H9 (cell line): ENCODE measurements around the gene OLA1. TPM values are rescaled to one million over a fixed set of nuclear protein-coding genes. Genes with fewer than 3 reads are reported as not detected.

Experiments
- DNase-seq: peaks from one replicate; pipeline ENCODE4 v3.0.0-alpha.2; 2017
- H2AFZ ChIP-seq: one replicate; pipeline ENCODE4 v1.6.1; 2013; ENCODE audit warnings: mild to moderate bottlenecking, low read length, control low read depth, moderate library complexity
- H2AK5ac ChIP-seq: 2 replicates; pipeline ENCODE4 v1.6.1; 2013; ENCODE audit warnings: low read length, control low read depth, mixed read lengths; ENCODE audit not compliant: insufficient read length
- H2BK120ac ChIP-seq: one replicate; pipeline ENCODE4 v1.6.1; 2013; ENCODE audit warnings: low read depth, mild to moderate bottlenecking, low read length, control low read depth, inconsistent platforms; ENCODE audit not compliant: poor library complexity, severe bottlenecking
- H2BK12ac ChIP-seq: 2 replicates; pipeline ENCODE4 v1.6.1; 2013; ENCODE audit warnings: low read length, control low read depth, mixed read lengths, low read depth; ENCODE audit not compliant: insufficient read length
- H2BK15ac ChIP-seq: 2 replicates; pipeline ENCODE4 v1.6.1; 2013; ENCODE audit warnings: low read depth, low read length, control low read depth
- H2BK20ac ChIP-seq: one replicate; pipeline ENCODE4 v1.6.1; 2013; ENCODE audit warnings: low read depth, mild to moderate bottlenecking, low read length, control low read depth, inconsistent platforms; ENCODE audit not compliant: poor library complexity, severe bottlenecking
- H2BK5ac ChIP-seq: 2 replicates; pipeline ENCODE4 v1.6.1; 2013; ENCODE audit warnings: low read length, control low read depth, mixed read lengths; ENCODE audit not compliant: insufficient read length
- H3K14ac ChIP-seq: 2 replicates; pipeline ENCODE4 v1.6.1; 2013; ENCODE audit warnings: low read length, control low read depth; ENCODE audit not compliant: insufficient read depth
- H3K18ac ChIP-seq: 2 replicates; pipeline ENCODE4 v1.6.1; 2013; ENCODE audit warnings: low read depth, mild to moderate bottlenecking, mixed read lengths, low read length, control low read depth; ENCODE audit not compliant: insufficient read length
- H3K23ac ChIP-seq: 2 replicates; pipeline ENCODE4 v1.6.1; 2013; ENCODE audit warnings: low read length, control low read depth, mixed read lengths, low read depth; ENCODE audit not compliant: insufficient read length
- H3K23me2 ChIP-seq: 2 replicates; pipeline ENCODE4 v1.6.1; 2013; ENCODE audit warnings: low read depth, mild to moderate bottlenecking, mixed read lengths, low read length, control low read depth; ENCODE audit not compliant: insufficient read length, poor library complexity, severe bottlenecking
- H3K27ac ChIP-seq: 2 replicates; pipeline ENCODE4 v1.5.1; 2013; ENCODE audit warnings: low read length, control low read depth, mixed read lengths, low read depth; ENCODE audit not compliant: insufficient read length
- H3K27me3 ChIP-seq: 2 replicates; pipeline ENCODE4 v1.6.1; 2013; ENCODE audit warnings: low read length, control low read depth, inconsistent platforms; ENCODE audit not compliant: insufficient read depth
- H3K4ac ChIP-seq: 2 replicates; pipeline ENCODE4 v1.6.1; 2013; ENCODE audit warnings: low read depth, mild to moderate bottlenecking, control low read depth, inconsistent platforms, low read length, moderate library complexity
- H3K4me1 ChIP-seq: 2 replicates; pipeline ENCODE4 v1.6.1; 2013; ENCODE audit warnings: low read length, control low read depth, inconsistent platforms; ENCODE audit not compliant: insufficient read depth
- H3K4me2 ChIP-seq: 2 replicates; pipeline ENCODE4 v1.6.1; 2013; ENCODE audit warnings: low read length, control low read depth, mixed read lengths; ENCODE audit not compliant: insufficient read length, insufficient read depth
- H3K56ac ChIP-seq: 2 replicates; pipeline ENCODE4 v1.6.1; 2013; ENCODE audit warnings: low read depth, mild to moderate bottlenecking, mixed read lengths, low read length, control low read depth; ENCODE audit not compliant: insufficient read length
- H3K79me1 ChIP-seq: 2 replicates; pipeline ENCODE4 v1.6.1; 2013; ENCODE audit warnings: low read depth, mild to moderate bottlenecking, moderate library complexity, low read length, control low read depth, inconsistent platforms; ENCODE audit not compliant: insufficient read depth, poor library complexity, severe bottlenecking
- H3K79me2 ChIP-seq: 2 replicates; pipeline ENCODE4 v1.6.1; 2013; ENCODE audit warnings: low read length, control low read depth, inconsistent platforms; ENCODE audit not compliant: insufficient read depth
- H3K9ac ChIP-seq: 2 replicates; pipeline ENCODE4 v1.6.1; 2013; ENCODE audit warnings: low read length, control low read depth, mixed read lengths; ENCODE audit not compliant: insufficient read length; ENCODE audit errors: extremely low read depth
- H3K9me3 ChIP-seq: one replicate; pipeline ENCODE4 v1.6.1; 2013; ENCODE audit warnings: low read depth, low read length, inconsistent platforms; ENCODE audit not compliant: control insufficient read depth
- H3T11ph ChIP-seq: one replicate; pipeline ENCODE4 v1.6.1; 2013; ENCODE audit warnings: mild to moderate bottlenecking, low read length, control low read depth, inconsistent platforms
- H4K20me1 ChIP-seq: one replicate; pipeline ENCODE4 v1.6.1; 2013; ENCODE audit not compliant: control insufficient read depth, insufficient read length, insufficient read depth
- H4K5ac ChIP-seq: 2 replicates; pipeline ENCODE4 v1.6.1; 2013; ENCODE audit warnings: low read depth, mild to moderate bottlenecking, mixed read lengths, low read length, control low read depth; ENCODE audit not compliant: insufficient read length
- H4K8ac ChIP-seq: replicated peaks from 2 replicates; pipeline ENCODE4 v1.6.1; 2013; ENCODE audit warnings: low read length, control low read depth, mixed read lengths, low read depth; ENCODE audit not compliant: insufficient read length
- H4K91ac ChIP-seq: 2 replicates; pipeline ENCODE4 v1.6.1; 2013; ENCODE audit warnings: low read depth, mild to moderate bottlenecking, moderate library complexity, mixed read lengths, low read length, control low read depth; ENCODE audit not compliant: insufficient read length
- H3K27ac Mint-ChIP-seq, 3 experiments: 2 replicates in 2 of 3; 3 replicates in 1 of 3; pipeline ENCODE4 v1.8.0; 2020 to 2021; ENCODE audit warnings: mixed read lengths in 3 of 3, mild to moderate bottlenecking in 1 of 3, moderate library complexity in 1 of 3
- H3K27me3 Mint-ChIP-seq: 2 replicates; pipeline ENCODE4 v1.8.0; 2021; ENCODE audit warnings: low read depth, mild to moderate bottlenecking, moderate library complexity, mixed read lengths
- H3K36me3 Mint-ChIP-seq, 3 experiments: 2 replicates in 2 of 3; 3 replicates in 1 of 3; pipeline ENCODE4 v1.8.0; 2020 to 2021; ENCODE audit warnings: low read depth in 3 of 3, mixed read lengths in 3 of 3; ENCODE audit not compliant: insufficient read depth in 1 of 3
- H3K4me1 Mint-ChIP-seq, 2 experiments: 2 replicates each; pipeline ENCODE4 v1.8.0; 2020; ENCODE audit warnings: mixed read lengths in 2 of 2
- H3K4me3 Mint-ChIP-seq, 2 experiments: 2 replicates in 1 of 2; 3 replicates in 1 of 2; pipeline ENCODE4 v1.8.0; 2020 to 2021; ENCODE audit warnings: mild to moderate bottlenecking in 2 of 2, mixed read lengths in 2 of 2, moderate library complexity in 1 of 2
- H3K9me3 Mint-ChIP-seq, 2 experiments: 2 replicates in 1 of 2; 3 replicates in 1 of 2; pipeline ENCODE4 v1.8.0; 2020; ENCODE audit warnings: mild to moderate bottlenecking in 2 of 2, mixed read lengths in 2 of 2, moderate library complexity in 1 of 2
- WGBS: extraction: QIAGEN DNeasy Blood & Tissue Kit; methylation state at CpG from one replicate; pipeline ENCODE4 v1.1.7; 2013; ENCODE audit warnings: missing lambda C conversion rate, low lambda C conversion rate, mixed read lengths; ENCODE audit not compliant: insufficient read length; ENCODE audit errors: extremely low coverage; 5-methylcytosine and 5-hydroxymethylcytosine counted together
- total RNA-seq: library from RNA; stranded (reverse); gene quantifications from 2 replicates; pipeline ENCODE4 v1.2.1, GENCODE V29; 2021
- TF ChIP-seq, protein P1 (sequence below): fragments of 200-600 bp; sonication (generic); conservative IDR thresholded peaks from 3 replicates; pipeline ENCODE4 v1.8.0; 2021; ENCODE audit warnings: antibody characterized with exemption, mild to moderate bottlenecking

OLA1 gene
- total RNA-seq, 1 experiment from 2014 or later, result 133 TPM

GRCh38 chr2:174254267-174254666 lies 5.9 kb upstream of the OLA1 start:
- H3K9me3 Mint-ChIP-seq, result no peaks in the 10 kb centered on the region; a peak in 1 of 5 replicates
- Histone ChIP-seq H3K79me1 (no peaks in the 10 kb centered on the region), H2BK120ac (no peak overlapping the region), H3K27me3 (no peaks in the 10 kb centered on the region), H2BK5ac (no peak overlapping the region), H4K5ac (no peak overlapping the region), H4K20me1 (no peaks in the 10 kb centered on the region), H4K91ac (no peak overlapping the region), H2BK15ac (no peak overlapping the region), H3K4me1 (no peaks in the 10 kb centered on the region), H3K23ac (no peak overlapping the region), H3K56ac (no peak overlapping the region), H3K27ac (no peak overlapping the region), H4K8ac (no peak overlapping the region), H2AFZ (no peak overlapping the region), H3K23me2 (no peaks in the 10 kb centered on the region), H3K4me2 (no peak overlapping the region), H2AK5ac (no peak overlapping the region), H3K79me2 (no peaks in the 10 kb centered on the region), H3T11ph (no peak overlapping the region), H2BK12ac (no peak overlapping the region), H3K9ac (no peak overlapping the region), H3K4ac (no peak overlapping the region), H3K9me3 (no peaks in the 10 kb centered on the region), H3K18ac (no peak overlapping the region), H3K14ac (no peak overlapping the region), H2BK20ac (no peak overlapping the region)
- H3K27me3 Mint-ChIP-seq, result peaks cover 12% of the 10 kb centered on the region
- WGBS, result no CpG with 5 or more reads among the region's 6 CpGs
- no peaks in the 10 kb centered on the region for H3K36me3 Mint-ChIP-seq
- H3K4me1 Mint-ChIP-seq, result 0 out of 4 replicates have a peak, but pooled peaks cover 0 to under 1% of the 10 kb centered on the region in 2 experiments
- TF ChIP-seq, protein P1, sequence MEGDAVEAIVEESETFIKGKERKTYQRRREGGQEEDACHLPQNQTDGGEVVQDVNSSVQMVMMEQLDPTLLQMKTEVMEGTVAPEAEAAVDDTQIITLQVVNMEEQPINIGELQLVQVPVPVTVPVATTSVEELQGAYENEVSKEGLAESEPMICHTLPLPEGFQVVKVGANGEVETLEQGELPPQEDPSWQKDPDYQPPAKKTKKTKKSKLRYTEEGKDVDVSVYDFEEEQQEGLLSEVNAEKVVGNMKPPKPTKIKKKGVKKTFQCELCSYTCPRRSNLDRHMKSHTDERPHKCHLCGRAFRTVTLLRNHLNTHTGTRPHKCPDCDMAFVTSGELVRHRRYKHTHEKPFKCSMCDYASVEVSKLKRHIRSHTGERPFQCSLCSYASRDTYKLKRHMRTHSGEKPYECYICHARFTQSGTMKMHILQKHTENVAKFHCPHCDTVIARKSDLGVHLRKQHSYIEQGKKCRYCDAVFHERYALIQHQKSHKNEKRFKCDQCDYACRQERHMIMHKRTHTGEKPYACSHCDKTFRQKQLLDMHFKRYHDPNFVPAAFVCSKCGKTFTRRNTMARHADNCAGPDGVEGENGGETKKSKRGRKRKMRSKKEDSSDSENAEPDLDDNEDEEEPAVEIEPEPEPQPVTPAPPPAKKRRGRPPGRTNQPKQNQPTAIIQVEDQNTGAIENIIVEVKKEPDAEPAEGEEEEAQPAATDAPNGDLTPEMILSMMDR, result no peak
- no peak overlapping the region for H3K27ac Mint-ChIP-seq
- H3K4me3 Mint-ChIP-seq, result no peak overlapping the region
- DNase-seq, result no peak
